NCI-H345 treated with DMSO at 0.1 percent for 48 hours (cell line): Measurements from ENCODE around the gene SMARCAL1.

Experiments
- DNase-seq: peaks from one replicate; lab custom pipeline; 2025; ENCODE audit not compliant: unreplicated experiment; lab: John Stamatoyannopoulos, UW

Gene SMARCAL1

GRCh38 chr2:216527600-216527999 is 115.3 kb downstream of the SMARCAL1 start:
- no peak for DNase-seq

GRCh38 chr2:216532562-216532961 is 120.3 kb downstream of the SMARCAL1 start:
- no peak for DNase-seq
